Ascending aorta (tissue), 2 donors: ENCODE results near the gene KPNA6. TPM values are rescaled to one million over a fixed set of nuclear protein-coding genes. Genes with fewer than 3 reads are reported as not detected.
"Not testable (repeated sequence)": the region's sequence is repeated elsewhere in the genome, so short reads cannot be mapped to it uniquely, and the experiment has no call there.

Source experiments
- DNase-seq, 2 donors: peaks; one replicate each; pipeline ENCODE4 v3.0.0-alpha.2; 2019; ENCODE audit warnings: low spot score in 2 of 2
- H3K27ac ChIP-seq, 2 donors: fragments of 200-600 bp; sonication (generic); one replicate each; pipeline ENCODE4 v1.5.1; 2016 to 2017; ENCODE audit warnings: mild to moderate bottlenecking in 1 of 2
- H3K27me3 ChIP-seq: fragments of 200-600 bp; sonication (generic); one replicate; pipeline ENCODE4 v1.5.1; 2017
- H3K36me3 ChIP-seq, 2 donors: fragments of 200-600 bp; sonication (generic); one replicate each; pipeline ENCODE4 v1.5.1; 2016
- H3K4me1 ChIP-seq, 2 donors: fragments of 200-600 bp; sonication (generic); one replicate each; pipeline ENCODE4 v1.5.1; 2016 to 2017; ENCODE audit warnings: mild to moderate bottlenecking in 1 of 2
- H3K4me3 ChIP-seq, 2 donors: fragments of 200-600 bp; sonication (generic); one replicate each; pipeline ENCODE4 v1.5.1; 2016 to 2017; ENCODE audit warnings: mild to moderate bottlenecking in 1 of 2
- H3K9me3 ChIP-seq, 2 donors: fragments of 200-600 bp; sonication (generic); one replicate each; pipeline ENCODE4 v1.5.1; 2016
- intact Hi-C: fragments of 100-400 bp; cut with DNase I; formaldehyde crosslinking; loops from one replicate; pipeline ENCODE4 v1.15.1; 2023
- total RNA-seq: library from RNA; depleted of rRNA; stranded (reverse); fragments of >200 nt; gene quantifications from one replicate; pipeline ENCODE4 v1.1.0, GENCODE V29; 2016
- TF ChIP-seq, protein P1 (sequence below), 3 experiments: fragments of 200-600 bp in 2 of 3; fragments of 450-650 bp in 1 of 3; sonication (generic) in 2 of 3; IDR thresholded peaks; one replicate each; pipeline ENCODE4 v1.5.1; 2016 to 2019; ENCODE audit warnings: antibody characterized with exemption in 3 of 3, mild to moderate bottlenecking in 1 of 3, moderate library complexity in 1 of 3

Gene KPNA6
- total RNA-seq, 1 donor from 2014 or later: 26.1 TPM

DNA sequence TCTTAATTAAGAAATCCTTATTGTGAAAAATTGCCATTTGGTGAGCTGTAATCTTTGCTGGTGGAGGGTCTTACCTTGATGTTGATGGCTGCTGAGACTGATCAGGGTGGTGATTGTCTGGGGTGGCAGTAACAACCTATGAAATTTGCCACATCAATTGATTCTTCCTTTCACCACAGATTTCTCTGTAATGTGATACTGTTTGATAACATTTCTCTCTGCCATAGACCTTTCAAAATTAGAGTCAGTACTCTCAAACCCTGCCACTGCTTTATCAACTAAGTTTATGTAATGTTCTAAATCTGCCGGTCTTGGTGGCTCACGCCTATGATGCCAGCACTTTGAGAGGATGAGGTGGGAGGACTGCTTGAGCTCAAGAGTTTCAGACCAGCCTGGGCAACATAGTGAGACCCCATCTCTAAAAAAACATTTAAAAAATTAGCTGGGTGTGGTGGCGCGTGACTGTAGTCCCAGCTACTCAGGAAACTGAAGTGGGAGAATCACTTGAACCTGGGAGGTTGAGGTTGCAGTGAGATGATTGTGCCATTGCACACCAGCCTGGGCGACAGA is 5.0 kb downstream of the KPNA6 start:
- DNase-seq: no peak
- intact Hi-C loops: no loop called here
- H3K4me1 ChIP-seq: peaks cover 7 to 47% of the 10 kb centered on the region in 2 donors
- H3K27me3 ChIP-seq: no peaks in the 10 kb centered on the region
- TF ChIP-seq, protein P1, sequence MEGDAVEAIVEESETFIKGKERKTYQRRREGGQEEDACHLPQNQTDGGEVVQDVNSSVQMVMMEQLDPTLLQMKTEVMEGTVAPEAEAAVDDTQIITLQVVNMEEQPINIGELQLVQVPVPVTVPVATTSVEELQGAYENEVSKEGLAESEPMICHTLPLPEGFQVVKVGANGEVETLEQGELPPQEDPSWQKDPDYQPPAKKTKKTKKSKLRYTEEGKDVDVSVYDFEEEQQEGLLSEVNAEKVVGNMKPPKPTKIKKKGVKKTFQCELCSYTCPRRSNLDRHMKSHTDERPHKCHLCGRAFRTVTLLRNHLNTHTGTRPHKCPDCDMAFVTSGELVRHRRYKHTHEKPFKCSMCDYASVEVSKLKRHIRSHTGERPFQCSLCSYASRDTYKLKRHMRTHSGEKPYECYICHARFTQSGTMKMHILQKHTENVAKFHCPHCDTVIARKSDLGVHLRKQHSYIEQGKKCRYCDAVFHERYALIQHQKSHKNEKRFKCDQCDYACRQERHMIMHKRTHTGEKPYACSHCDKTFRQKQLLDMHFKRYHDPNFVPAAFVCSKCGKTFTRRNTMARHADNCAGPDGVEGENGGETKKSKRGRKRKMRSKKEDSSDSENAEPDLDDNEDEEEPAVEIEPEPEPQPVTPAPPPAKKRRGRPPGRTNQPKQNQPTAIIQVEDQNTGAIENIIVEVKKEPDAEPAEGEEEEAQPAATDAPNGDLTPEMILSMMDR (IDR thresholded peaks at IDR 0.05): no peak
- H3K9me3 ChIP-seq: no peaks in the 10 kb centered on the region
- no peaks in the 10 kb centered on the region for H3K36me3 ChIP-seq
- H3K27ac ChIP-seq: no peak overlapping the region
- no peak overlapping the region for H3K4me3 ChIP-seq

DNA sequence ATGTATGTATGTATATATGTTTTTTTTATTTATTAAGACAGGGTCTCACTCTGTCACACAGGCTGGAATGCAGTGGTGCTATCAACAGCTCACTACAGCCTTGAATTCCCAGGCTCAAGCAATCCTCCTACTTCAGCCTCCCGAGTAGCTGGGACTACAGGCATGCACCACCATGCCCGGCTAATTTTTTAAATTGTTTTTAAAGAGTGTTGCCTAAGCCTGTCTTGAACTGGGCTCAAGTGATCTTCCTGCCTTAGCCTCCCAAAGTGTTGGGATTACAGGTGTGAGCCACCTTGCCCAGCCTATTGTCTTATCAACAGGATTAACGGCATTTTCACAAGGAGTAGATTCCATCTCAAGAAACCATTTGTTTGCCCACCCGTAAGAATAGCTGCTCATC is 5.6 kb downstream of the KPNA6 start:
- H3K4me3 ChIP-seq, H3K27ac ChIP-seq, DNase-seq, H3K36me3 ChIP-seq, intact Hi-C loops, H3K9me3 ChIP-seq, H3K27me3 ChIP-seq: not testable (repeated sequence)
- peaks cover 7 to 47% of the 10 kb centered on the region in 2 donors for H3K4me1 ChIP-seq

DNA sequence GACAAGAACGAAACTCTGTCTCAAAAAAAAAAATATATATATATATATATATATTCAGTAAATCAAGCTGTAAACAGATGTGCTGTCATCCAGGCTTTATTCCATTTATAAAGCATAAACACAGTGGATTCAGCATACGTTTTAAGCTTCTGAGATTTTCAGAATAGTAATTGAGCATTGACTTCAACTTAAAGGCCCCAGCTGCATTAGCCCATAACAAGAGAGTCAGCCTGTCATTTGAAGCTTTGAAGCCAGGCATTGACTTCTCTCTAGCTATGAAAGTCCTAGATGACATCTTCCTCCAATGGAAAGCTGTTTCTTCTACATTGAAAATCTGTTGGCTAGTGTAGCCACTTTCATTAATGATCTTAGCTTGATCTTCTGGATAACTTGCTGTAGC is 6.6 kb downstream of the KPNA6 start:
- no peaks in the 10 kb centered on the region for H3K27me3 ChIP-seq
- intact Hi-C loops: no loop called here
- no peak overlapping the region for H3K4me3 ChIP-seq
- peaks cover 7 to 42% of the 10 kb centered on the region in 2 donors for H3K4me1 ChIP-seq
- TF ChIP-seq, protein P1 (IDR thresholded peaks at IDR 0.05): no peak
- H3K27ac ChIP-seq: no peak overlapping the region
- no peaks in the 10 kb centered on the region for H3K36me3 ChIP-seq
- H3K9me3 ChIP-seq: no peaks in the 10 kb centered on the region
- no peak for DNase-seq

DNA sequence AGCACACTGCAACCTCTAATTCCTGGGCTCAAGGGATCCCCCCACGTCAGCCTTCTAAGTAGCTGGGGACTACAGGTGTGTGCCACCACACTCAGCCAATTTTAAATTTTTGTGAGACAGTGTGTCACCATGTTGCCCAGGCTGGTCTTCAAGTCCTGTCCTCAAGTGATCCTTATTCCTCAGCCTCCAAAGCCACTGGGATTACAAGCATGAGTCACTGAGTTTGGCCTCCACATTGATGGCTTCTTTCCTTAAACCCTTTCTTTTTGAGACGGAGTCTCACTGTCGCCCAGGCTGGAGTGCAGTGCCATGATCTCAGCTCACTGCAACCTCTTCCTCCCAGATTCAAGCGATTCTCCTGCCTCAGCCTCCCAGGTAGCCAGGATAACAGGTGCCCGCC is 7.6 kb downstream of the KPNA6 start:
- Histone ChIP-seq H3K4me1 (peaks cover 3 to 31% of the 10 kb centered on the region in 2 donors), H3K27me3 (no peaks in the 10 kb centered on the region), H3K4me3 (no peak overlapping the region), H3K36me3 (no peaks in the 10 kb centered on the region), H3K27ac (peak overlapping the region; percentile 58 to 76), H3K9me3 (no peaks in the 10 kb centered on the region)
- TF ChIP-seq, protein P1 (IDR thresholded peaks at IDR 0.05): no peak
- intact Hi-C loops: no loop called here
- DNase-seq: no peak

DNA sequence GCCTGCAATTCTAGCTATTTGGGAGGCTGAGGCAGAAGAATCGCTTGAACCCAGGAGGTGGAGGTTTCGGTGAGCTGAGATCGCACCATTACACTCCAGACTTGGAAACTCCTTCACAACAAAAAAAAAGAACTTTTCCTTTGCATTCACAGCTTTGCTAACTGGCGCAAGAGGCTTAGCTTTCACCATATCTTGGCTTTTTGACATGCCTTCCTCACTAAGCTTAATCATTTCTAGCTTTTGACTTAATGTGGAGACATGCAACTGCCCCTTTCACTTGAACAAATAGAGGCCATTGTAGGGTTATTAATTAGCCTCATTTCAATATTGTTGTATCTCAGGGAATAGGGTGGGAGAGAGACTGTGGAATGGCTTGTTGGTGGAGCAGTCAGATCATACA is 8.7 kb downstream of the KPNA6 start:
- H3K27me3 ChIP-seq: no peaks in the 10 kb centered on the region
- intact Hi-C loops: no loop called here
- no peaks in the 10 kb centered on the region for H3K36me3 ChIP-seq
- H3K4me3 ChIP-seq: peak overlapping the region in 1 of 2 donors; percentile 2
- DNase-seq: no peak
- peaks cover 5 to 22% of the 10 kb centered on the region in 2 donors for H3K4me1 ChIP-seq
- no peaks in the 10 kb centered on the region for H3K9me3 ChIP-seq
- TF ChIP-seq, protein P1 (IDR thresholded peaks at IDR 0.05): no peak
- H3K27ac ChIP-seq: peak overlapping the region; percentile 58 to 76

DNA sequence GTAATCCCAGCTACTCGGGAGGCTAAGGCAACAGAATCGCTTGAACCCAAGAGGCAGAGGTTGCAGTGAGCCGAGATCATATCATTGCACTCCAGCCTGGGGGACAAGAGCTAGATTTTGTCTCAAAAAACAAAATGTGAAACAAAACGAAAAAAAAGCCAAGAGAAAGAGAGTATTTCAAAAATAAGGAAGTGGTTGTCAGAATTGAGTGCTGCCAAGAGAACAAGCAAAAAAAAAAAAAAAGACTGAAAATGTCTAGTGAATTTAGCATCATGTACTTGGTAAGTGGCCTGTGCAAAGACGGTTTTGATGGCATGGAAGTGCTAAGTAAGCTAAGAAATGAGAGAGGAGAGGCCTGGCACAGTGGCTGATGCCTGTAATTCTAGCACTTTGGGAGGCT is 14.3 kb downstream of the KPNA6 start:
- TF ChIP-seq, protein P1 (IDR thresholded peaks at IDR 0.05): no peak
- Histone ChIP-seq H3K9me3 (no peaks in the 10 kb centered on the region), H3K4me1 (peaks cover 5 to 11% of the 10 kb centered on the region in 2 donors), H3K27me3 (no peaks in the 10 kb centered on the region), H3K36me3 (no peaks in the 10 kb centered on the region), H3K27ac (peak overlapping the region in 1 of 2 donors; percentile 33), H3K4me3 (no peak overlapping the region)
- DNase-seq: no peak
- intact Hi-C loops: no loop called here

DNA sequence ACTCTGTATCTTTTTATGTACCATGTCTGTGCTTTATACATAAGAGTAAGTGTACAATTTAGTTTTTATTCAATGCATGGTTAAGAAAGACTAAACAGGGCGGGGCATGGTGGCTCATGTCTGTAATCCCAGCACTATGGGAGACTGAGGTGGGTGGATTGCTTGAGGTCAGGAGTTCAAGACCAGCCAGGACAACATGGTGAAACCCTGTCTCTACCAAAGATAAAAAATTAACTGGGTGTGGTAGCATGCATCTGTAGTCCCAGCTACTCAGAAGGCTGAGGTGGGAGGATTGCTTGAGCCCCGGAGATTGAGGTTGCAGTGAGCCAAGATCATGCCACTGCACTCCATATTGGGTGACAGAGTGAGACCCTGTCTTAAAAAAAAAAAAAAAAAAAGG is 15.5 kb downstream of the KPNA6 start:
- H3K9me3 ChIP-seq, H3K27ac ChIP-seq, DNase-seq, H3K4me3 ChIP-seq, H3K36me3 ChIP-seq, intact Hi-C loops, H3K27me3 ChIP-seq: not testable (repeated sequence)
- peaks cover 5 to 11% of the 10 kb centered on the region in 2 donors for H3K4me1 ChIP-seq
